Measurements from ENCODE around the gene GSTM2.

DNA sequence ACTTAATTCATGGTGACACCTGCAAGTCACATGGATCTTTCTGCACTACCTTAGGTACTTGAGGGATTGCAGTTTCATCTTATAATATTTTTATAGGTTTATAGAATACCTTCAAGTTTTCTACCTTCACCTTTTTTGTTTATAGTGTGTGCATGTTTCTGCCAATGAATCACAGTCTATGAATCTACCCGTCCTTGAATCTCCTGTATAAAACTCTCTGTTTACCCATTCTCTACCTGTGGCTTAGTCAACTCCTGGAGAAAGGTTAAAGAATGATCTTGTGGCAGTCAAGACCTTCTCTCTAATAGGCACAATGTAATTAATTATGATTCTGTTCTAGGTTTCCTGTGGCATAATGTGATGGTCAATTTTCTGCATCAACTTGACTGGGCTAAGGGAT is 3.2 kb upstream of the GSTM2 start:
- TF ChIP-seq, protein P1, sequence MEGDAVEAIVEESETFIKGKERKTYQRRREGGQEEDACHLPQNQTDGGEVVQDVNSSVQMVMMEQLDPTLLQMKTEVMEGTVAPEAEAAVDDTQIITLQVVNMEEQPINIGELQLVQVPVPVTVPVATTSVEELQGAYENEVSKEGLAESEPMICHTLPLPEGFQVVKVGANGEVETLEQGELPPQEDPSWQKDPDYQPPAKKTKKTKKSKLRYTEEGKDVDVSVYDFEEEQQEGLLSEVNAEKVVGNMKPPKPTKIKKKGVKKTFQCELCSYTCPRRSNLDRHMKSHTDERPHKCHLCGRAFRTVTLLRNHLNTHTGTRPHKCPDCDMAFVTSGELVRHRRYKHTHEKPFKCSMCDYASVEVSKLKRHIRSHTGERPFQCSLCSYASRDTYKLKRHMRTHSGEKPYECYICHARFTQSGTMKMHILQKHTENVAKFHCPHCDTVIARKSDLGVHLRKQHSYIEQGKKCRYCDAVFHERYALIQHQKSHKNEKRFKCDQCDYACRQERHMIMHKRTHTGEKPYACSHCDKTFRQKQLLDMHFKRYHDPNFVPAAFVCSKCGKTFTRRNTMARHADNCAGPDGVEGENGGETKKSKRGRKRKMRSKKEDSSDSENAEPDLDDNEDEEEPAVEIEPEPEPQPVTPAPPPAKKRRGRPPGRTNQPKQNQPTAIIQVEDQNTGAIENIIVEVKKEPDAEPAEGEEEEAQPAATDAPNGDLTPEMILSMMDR (IDR thresholded peaks at IDR 0.05) = no peak
- TF ChIP-seq POLR2A (IDR thresholded peaks at IDR 0.05) (no peak), EP300 (IDR thresholded peaks at IDR 0.05) (no peak)
